Measurements from ENCODE around the gene RPL37A.

DNA sequence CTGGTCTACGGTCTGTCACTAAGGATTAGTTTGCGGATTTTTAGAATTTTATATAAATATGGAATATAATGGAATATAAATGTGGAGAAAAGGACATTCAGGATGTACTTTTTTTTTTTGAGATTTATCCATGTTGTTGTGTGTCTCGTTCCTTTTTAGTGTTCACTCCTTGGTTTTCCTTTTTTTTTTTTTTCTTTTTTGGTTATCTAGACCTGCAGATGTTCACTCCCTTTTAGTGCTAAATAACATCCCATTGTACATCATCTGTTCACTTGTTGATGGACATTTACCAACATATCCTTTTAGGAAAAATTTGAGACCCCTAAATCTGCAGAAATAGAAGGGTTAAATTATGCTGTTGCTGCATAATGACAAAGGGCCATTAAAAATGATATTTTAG, 25.5 kb upstream of the RPL37A start:
- TF ChIP-seq, protein P1, sequence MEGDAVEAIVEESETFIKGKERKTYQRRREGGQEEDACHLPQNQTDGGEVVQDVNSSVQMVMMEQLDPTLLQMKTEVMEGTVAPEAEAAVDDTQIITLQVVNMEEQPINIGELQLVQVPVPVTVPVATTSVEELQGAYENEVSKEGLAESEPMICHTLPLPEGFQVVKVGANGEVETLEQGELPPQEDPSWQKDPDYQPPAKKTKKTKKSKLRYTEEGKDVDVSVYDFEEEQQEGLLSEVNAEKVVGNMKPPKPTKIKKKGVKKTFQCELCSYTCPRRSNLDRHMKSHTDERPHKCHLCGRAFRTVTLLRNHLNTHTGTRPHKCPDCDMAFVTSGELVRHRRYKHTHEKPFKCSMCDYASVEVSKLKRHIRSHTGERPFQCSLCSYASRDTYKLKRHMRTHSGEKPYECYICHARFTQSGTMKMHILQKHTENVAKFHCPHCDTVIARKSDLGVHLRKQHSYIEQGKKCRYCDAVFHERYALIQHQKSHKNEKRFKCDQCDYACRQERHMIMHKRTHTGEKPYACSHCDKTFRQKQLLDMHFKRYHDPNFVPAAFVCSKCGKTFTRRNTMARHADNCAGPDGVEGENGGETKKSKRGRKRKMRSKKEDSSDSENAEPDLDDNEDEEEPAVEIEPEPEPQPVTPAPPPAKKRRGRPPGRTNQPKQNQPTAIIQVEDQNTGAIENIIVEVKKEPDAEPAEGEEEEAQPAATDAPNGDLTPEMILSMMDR (IDR thresholded peaks at IDR 0.05) = no peak
- TF ChIP-seq POLR2A (IDR thresholded peaks at IDR 0.05) = no peak

Data from adrenal gland (tissue), 5 donors.